ENCODE data around the gene SAMD5.

DNA sequence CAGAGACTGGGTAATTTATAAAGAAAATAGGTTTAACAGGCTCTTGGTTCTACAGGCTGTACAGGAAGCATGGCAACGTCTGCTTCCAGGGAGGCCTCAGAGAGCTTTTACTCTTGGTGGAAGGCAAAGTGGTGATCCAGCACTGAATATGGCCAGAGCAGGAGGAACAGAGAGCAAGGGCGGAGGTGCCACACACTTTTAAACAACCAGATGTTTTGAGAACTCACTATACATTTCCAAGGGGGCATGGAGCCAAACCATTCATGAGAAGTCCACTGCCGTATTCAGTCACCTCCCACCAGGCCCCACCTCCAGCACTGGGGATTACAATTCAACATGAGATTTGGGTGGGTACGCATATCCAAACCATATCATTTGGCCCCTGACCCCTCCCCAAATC lies 18.7 kb downstream of the SAMD5 start:
- no peak for TF ChIP-seq POLR2A (IDR thresholded peaks at IDR 0.05)
- TF ChIP-seq, protein P1, sequence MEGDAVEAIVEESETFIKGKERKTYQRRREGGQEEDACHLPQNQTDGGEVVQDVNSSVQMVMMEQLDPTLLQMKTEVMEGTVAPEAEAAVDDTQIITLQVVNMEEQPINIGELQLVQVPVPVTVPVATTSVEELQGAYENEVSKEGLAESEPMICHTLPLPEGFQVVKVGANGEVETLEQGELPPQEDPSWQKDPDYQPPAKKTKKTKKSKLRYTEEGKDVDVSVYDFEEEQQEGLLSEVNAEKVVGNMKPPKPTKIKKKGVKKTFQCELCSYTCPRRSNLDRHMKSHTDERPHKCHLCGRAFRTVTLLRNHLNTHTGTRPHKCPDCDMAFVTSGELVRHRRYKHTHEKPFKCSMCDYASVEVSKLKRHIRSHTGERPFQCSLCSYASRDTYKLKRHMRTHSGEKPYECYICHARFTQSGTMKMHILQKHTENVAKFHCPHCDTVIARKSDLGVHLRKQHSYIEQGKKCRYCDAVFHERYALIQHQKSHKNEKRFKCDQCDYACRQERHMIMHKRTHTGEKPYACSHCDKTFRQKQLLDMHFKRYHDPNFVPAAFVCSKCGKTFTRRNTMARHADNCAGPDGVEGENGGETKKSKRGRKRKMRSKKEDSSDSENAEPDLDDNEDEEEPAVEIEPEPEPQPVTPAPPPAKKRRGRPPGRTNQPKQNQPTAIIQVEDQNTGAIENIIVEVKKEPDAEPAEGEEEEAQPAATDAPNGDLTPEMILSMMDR (IDR thresholded peaks at IDR 0.05): no peak

All from suprapubic skin (tissue), 3 donors.